ENCODE data around the gene NUPR1. TPM values are rescaled to one million over a fixed set of nuclear protein-coding genes. Genes with fewer than 3 reads are reported as not detected.
A peak's percentile ranks its signal among the peaks of the same experiment; 100 is the strongest.

The NUPR1 gene
- total and polyA plus RNA-seq, 2 of the 13 experiments (the other 11 are each of a cell fraction or from before 2014, with no cell fraction given) = 18.0 to 25.6 TPM

- TF ChIP-seq PPARG (CRISPR knock-in tag; conservative IDR thresholded peaks at IDR 0.05) (no peak), ATAD3A (CRISPR knock-in tag; IDR thresholded peaks at IDR 0.05) (no peak), ZBTB26 (CRISPR knock-in tag; IDR thresholded peaks at IDR 0.05; ENCODE audit: borderline replicate concordance) (no peak; the same call in 1 of the 2 replicates), ZNF776 (CRISPR knock-in tag; IDR thresholded peaks at IDR 0.05) (no peak), ELF3 (CRISPR knock-in tag; IDR thresholded peaks at IDR 0.05) (0 out of 2 replicates have a peak, but pooled peaks have one; percentile 28), ZNF362 (CRISPR knock-in tag; IDR thresholded peaks at IDR 0.05; ENCODE audit: borderline replicate concordance) (no peak), MED13 (CRISPR knock-in tag; IDR thresholded peaks at IDR 0.05) (no peak), ATF7 (IDR thresholded peaks at IDR 0.05) (no peak), ATF7 (CRISPR knock-in tag; IDR thresholded peaks at IDR 0.05) (peak; percentile 67; the same call in 1 of the 2 replicates), TBP (CRISPR knock-in tag; IDR thresholded peaks at IDR 0.05) (no peak), RBAK (CRISPR knock-in tag; IDR thresholded peaks at IDR 0.05) (no peak), MXD4 (CRISPR knock-in tag; IDR thresholded peaks at IDR 0.05) (peak; percentile 30; the same call in 1 of the 2 replicates), ZBTB7B (CRISPR knock-in tag; IDR thresholded peaks at IDR 0.05) (peak; percentile 93), ZBTB42 (CRISPR knock-in tag; IDR thresholded peaks at IDR 0.05) (0 out of 2 replicates have a peak, but pooled peaks have one; percentile 64), NRL (CRISPR knock-in tag; IDR thresholded peaks at IDR 0.05; ENCODE audit: borderline replicate concordance) (peak; percentile 62; the same call in 1 of the 2 replicates), MAX (IDR thresholded peaks at IDR 0.05) (no peak), SRY (CRISPR knock-in tag; IDR thresholded peaks at IDR 0.05) (peak; percentile 62; the same call in 1 of the 2 replicates), ZFP36 (IDR thresholded peaks at IDR 0.05; ENCODE audit: borderline replicate concordance, low read depth, low read length, partially characterized antibody) (no peak), UBTF (CRISPR knock-in tag; IDR thresholded peaks at IDR 0.05) (peak; percentile 65), HDAC6 (IDR thresholded peaks at IDR 0.05; ENCODE audit: low read depth, low read length) (no peak), ZNF496 (CRISPR knock-in tag; IDR thresholded peaks at IDR 0.05; ENCODE audit: insufficient replicate concordance) (no peak), PHF20 (CRISPR knock-in tag; IDR thresholded peaks at IDR 0.05) (no peak), SKIL (CRISPR knock-in tag; IDR thresholded peaks at IDR 0.05; ENCODE audit: borderline replicate concordance) (no peak)
These were observed 47.4 kb downstream of the NUPR1 start (continued) for GRCh38 chr16:28491230-28491969.
